ENCODE measurements around the gene ASRGL1. TPM values are rescaled to one million over a fixed set of nuclear protein-coding genes. Genes with fewer than 3 reads are reported as not detected.
A peak's percentile ranks its signal among the peaks of the same experiment; 100 is the strongest.

ASRGL1 gene
- total and polyA plus RNA-seq, 2 experiments from 2014 or later: 9.5 to 18.6 TPM

GRCh38 chr11:62419943-62420342 lies 82.7 kb downstream of the ASRGL1 start:
- Histone ChIP-seq H3K36me3 (replicated peaks; ENCODE audit: insufficient read depth, low read depth) (no peaks in the 10 kb centered on the region), H3K4me2 (peak overlapping the region; percentile 46), H3K9me3 (ENCODE audit: low read depth) (no peaks in the 10 kb centered on the region), H3K4me3 (no peak overlapping the region), H3K79me2 (no peaks in the 10 kb centered on the region), H3K9me2 (replicated peaks; ENCODE audit: insufficient read depth) (no peaks in the 10 kb centered on the region), H3K27me3 (no peaks in the 10 kb centered on the region), H3K27ac (peak overlapping the region; percentile 46), H4K20me1 (ENCODE audit: insufficient read depth, poor library complexity, severe bottlenecking) (no peaks in the 10 kb centered on the region), H2AFZ (no peak overlapping the region), H3K4me1 (ENCODE audit: insufficient read depth) (peaks cover 31% of the 10 kb centered on the region)
- TF ChIP-seq, protein P1, sequence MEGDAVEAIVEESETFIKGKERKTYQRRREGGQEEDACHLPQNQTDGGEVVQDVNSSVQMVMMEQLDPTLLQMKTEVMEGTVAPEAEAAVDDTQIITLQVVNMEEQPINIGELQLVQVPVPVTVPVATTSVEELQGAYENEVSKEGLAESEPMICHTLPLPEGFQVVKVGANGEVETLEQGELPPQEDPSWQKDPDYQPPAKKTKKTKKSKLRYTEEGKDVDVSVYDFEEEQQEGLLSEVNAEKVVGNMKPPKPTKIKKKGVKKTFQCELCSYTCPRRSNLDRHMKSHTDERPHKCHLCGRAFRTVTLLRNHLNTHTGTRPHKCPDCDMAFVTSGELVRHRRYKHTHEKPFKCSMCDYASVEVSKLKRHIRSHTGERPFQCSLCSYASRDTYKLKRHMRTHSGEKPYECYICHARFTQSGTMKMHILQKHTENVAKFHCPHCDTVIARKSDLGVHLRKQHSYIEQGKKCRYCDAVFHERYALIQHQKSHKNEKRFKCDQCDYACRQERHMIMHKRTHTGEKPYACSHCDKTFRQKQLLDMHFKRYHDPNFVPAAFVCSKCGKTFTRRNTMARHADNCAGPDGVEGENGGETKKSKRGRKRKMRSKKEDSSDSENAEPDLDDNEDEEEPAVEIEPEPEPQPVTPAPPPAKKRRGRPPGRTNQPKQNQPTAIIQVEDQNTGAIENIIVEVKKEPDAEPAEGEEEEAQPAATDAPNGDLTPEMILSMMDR (IDR thresholded peaks at IDR 0.05; ENCODE audit: poor library complexity): no peak
- TF ChIP-seq EZH2 (IDR thresholded peaks at IDR 0.05; ENCODE audit: borderline replicate concordance) (no peak), EZH2phosphoT487 (IDR thresholded peaks at IDR 0.05; ENCODE audit: low read depth, severe bottlenecking, unreplicated experiment) (no peak)
- no peak for DNase-seq (ENCODE audit: low spot score)
- WGBS (ENCODE audit: low lambda C conversion rate, missing lambda C conversion rate): 63% methylated on average over 1 of the region's 1 CpG

DNA sequence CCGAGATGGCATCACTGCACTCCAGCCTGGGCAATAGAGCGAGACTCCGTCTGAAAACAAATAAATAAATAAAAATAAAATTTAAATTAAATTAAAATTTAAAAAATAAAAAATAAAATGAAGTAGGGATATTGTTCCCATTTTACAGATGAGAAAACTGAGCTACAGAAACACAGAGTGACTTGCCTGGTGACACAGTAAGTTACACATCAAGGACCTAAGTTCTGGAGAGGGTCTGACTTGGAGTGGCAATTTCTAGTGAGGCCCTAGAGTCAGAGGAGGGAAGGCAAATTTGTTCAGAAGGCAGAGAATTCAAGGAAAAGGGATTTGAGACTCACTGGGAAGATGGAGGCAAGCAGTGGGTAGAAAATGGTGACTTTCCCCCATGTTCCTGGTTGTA lies 83.6 kb downstream of the ASRGL1 start:
- H3K4me3 ChIP-seq: no peak overlapping the region
- no peaks in the 10 kb centered on the region for H3K9me3 ChIP-seq (ENCODE audit: low read depth)
- TF ChIP-seq, protein P1 (IDR thresholded peaks at IDR 0.05; ENCODE audit: poor library complexity): no peak
- TF ChIP-seq EZH2phosphoT487 (IDR thresholded peaks at IDR 0.05; ENCODE audit: low read depth, severe bottlenecking, unreplicated experiment) (no peak), EZH2 (IDR thresholded peaks at IDR 0.05; ENCODE audit: borderline replicate concordance) (no peak)
- H3K27ac ChIP-seq: no peak overlapping the region
- WGBS (ENCODE audit: low lambda C conversion rate, missing lambda C conversion rate): 91% methylated on average over 3 of the region's 3 CpGs
- no peak for DNase-seq (ENCODE audit: low spot score)
- H2AFZ ChIP-seq: no peak overlapping the region
- H3K79me2 ChIP-seq: no peaks in the 10 kb centered on the region
- H3K4me2 ChIP-seq: no peak overlapping the region
- H3K4me1 ChIP-seq (ENCODE audit: insufficient read depth): peaks cover 31% of the 10 kb centered on the region
- no peaks in the 10 kb centered on the region for H4K20me1 ChIP-seq (ENCODE audit: insufficient read depth, poor library complexity, severe bottlenecking)
- H3K9me2 ChIP-seq (replicated peaks; ENCODE audit: insufficient read depth): no peaks in the 10 kb centered on the region
- H3K27me3 ChIP-seq: no peaks in the 10 kb centered on the region
- H3K36me3 ChIP-seq (replicated peaks; ENCODE audit: insufficient read depth, low read depth): no peaks in the 10 kb centered on the region

- WGBS (ENCODE audit: low lambda C conversion rate, missing lambda C conversion rate): 67% methylated on average over 7 of the region's 7 CpGs
- no peaks in the 10 kb centered on the region for H3K27me3 ChIP-seq
- H3K9me3 ChIP-seq (ENCODE audit: low read depth): no peaks in the 10 kb centered on the region
- no peaks in the 10 kb centered on the region for H3K9me2 ChIP-seq (replicated peaks; ENCODE audit: insufficient read depth)
- no peaks in the 10 kb centered on the region for H3K36me3 ChIP-seq (replicated peaks; ENCODE audit: insufficient read depth, low read depth)
- no peaks in the 10 kb centered on the region for H4K20me1 ChIP-seq (ENCODE audit: insufficient read depth, poor library complexity, severe bottlenecking)
- H2AFZ ChIP-seq: no peak overlapping the region
- DNase-seq (ENCODE audit: low spot score): no peak
- no peak overlapping the region for H3K4me3 ChIP-seq
- no peak overlapping the region for H3K27ac ChIP-seq
- H3K4me1 ChIP-seq (ENCODE audit: insufficient read depth): peaks cover 33% of the 10 kb centered on the region
- TF ChIP-seq, protein P1 (IDR thresholded peaks at IDR 0.05; ENCODE audit: poor library complexity): no peak
- TF ChIP-seq EZH2 (IDR thresholded peaks at IDR 0.05; ENCODE audit: borderline replicate concordance) (no peak), EZH2phosphoT487 (IDR thresholded peaks at IDR 0.05; ENCODE audit: low read depth, severe bottlenecking, unreplicated experiment) (no peak)
- no peak overlapping the region for H3K4me2 ChIP-seq
- no peaks in the 10 kb centered on the region for H3K79me2 ChIP-seq
Measured at GRCh38 chr11:62421996-62422395, 84.7 kb downstream of the ASRGL1 start.

DNA sequence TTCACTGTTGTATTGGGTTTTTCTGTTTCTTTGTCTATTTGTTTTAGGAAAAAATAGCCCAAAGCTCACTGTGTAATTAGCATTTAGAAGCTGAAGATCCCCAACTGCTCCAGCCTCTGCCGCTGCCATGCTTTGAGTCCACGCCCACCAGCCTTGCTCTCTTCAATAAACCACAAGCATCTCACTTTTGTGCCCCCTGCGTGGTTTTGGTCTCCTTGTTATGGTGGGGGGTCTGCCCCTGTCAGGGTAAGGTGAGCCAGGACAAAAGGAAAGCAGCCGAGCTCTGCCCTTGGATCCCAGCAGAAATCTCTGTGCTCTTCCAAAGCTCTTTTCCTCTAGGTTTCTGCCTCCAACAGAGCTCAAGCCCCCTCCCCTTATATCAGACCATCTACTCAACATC lies 85.8 kb downstream of the ASRGL1 start:
- Histone ChIP-seq H3K4me2 (peak overlapping the region; percentile 9), H3K27ac (peak overlapping the region; percentile 17), H3K4me1 (ENCODE audit: insufficient read depth) (peaks cover 43% of the 10 kb centered on the region), H3K9me3 (ENCODE audit: low read depth) (no peaks in the 10 kb centered on the region), H3K79me2 (no peaks in the 10 kb centered on the region), H2AFZ (no peak overlapping the region), H3K9me2 (replicated peaks; ENCODE audit: insufficient read depth) (no peaks in the 10 kb centered on the region), H4K20me1 (ENCODE audit: insufficient read depth, poor library complexity, severe bottlenecking) (no peaks in the 10 kb centered on the region), H3K27me3 (no peaks in the 10 kb centered on the region), H3K4me3 (no peak overlapping the region), H3K36me3 (replicated peaks; ENCODE audit: insufficient read depth, low read depth) (no peaks in the 10 kb centered on the region)
- TF ChIP-seq, protein P1 (IDR thresholded peaks at IDR 0.05; ENCODE audit: poor library complexity): no peak
- TF ChIP-seq EZH2phosphoT487 (IDR thresholded peaks at IDR 0.05; ENCODE audit: low read depth, severe bottlenecking, unreplicated experiment): no peak
- TF ChIP-seq EZH2 (IDR thresholded peaks at IDR 0.05; ENCODE audit: borderline replicate concordance): no peak
- WGBS (ENCODE audit: low lambda C conversion rate, missing lambda C conversion rate): 67% methylated on average over 4 of the region's 4 CpGs
- DNase-seq (ENCODE audit: low spot score): no peak
